GM23248 (cell line): ENCODE results near the gene PET100.

ENCODE experiments used
- EZH2 ChIP-seq: fragments of 200-600 bp; sonication (generic); IDR thresholded peaks from 2 replicates; pipeline ENCODE4 v1.6.1; 2018; ENCODE audit warnings: antibody characterized with exemption, mild to moderate bottlenecking; ENCODE audit not compliant: insufficient read depth, poor library complexity, severe bottlenecking
- EZH2phosphoT487 ChIP-seq: fragments of 200-600 bp; sonication (generic); IDR thresholded peaks from 2 replicates; pipeline ENCODE4 v1.6.1; 2018; ENCODE audit warnings: antibody characterized with exemption, moderate library complexity, mild to moderate bottlenecking, low read depth; ENCODE audit not compliant: insufficient read depth

GRCh38 chr19:7618348-7618747 is 11.2 kb upstream of the PET100 start:
- TF ChIP-seq EZH2 (no peak), EZH2phosphoT487 (no peak)
